Fibroblast of villous mesenchyme (primary cell): ENCODE measurements around the gene AKR7A2. TPM values are rescaled to one million over a fixed set of nuclear protein-coding genes. Genes with fewer than 3 reads are reported as not detected.

Experiments used
- DNase-seq: peaks from one replicate; pipeline ENCODE4 v3.0.0-alpha.2; 2010; ENCODE audit warnings: low read depth
- H3K4me3 ChIP-seq: 2 replicates; pipeline ENCODE4 v1.5.1; 2011; ENCODE audit warnings: low read depth, mild to moderate bottlenecking, low read length
- total RNA-seq: library from RNA; depleted of rRNA; stranded (reverse); fragments of >200 nt; gene quantifications from 2 replicates; pipeline ENCODE4 v1.2.3, GENCODE V29; 2012
- TF ChIP-seq, protein P1 (sequence below): IDR thresholded peaks from 2 replicates; pipeline ENCODE4 v1.5.1; 2012; ENCODE audit warnings: low read depth, mild to moderate bottlenecking, low read length; ENCODE audit not compliant: insufficient read depth

AKR7A2 gene
- total RNA-seq, 1 donor: 55.3 TPM

DNA sequence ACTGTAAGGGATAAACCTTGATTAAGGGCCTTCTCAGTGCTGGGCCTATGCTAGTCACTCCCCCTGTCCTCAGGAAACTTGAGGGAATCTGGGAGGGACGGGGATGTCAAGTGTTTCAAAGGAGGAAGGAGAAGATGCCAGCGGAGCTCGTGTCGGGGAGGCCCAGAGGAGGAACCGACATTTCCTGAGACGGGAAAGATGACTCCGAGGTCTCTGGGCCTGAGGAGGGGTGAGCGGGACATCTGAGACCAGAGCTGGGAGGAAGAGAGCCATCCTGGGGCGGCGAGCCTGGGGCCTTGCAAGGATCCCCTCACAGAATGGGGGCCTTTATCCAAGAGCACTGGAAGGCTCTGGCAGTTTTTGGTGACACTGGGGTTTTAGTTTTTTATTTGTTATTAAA is 10.5 kb upstream of the AKR7A2 start:
- DNase-seq: no peak
- no peak overlapping the region for H3K4me3 ChIP-seq
- TF ChIP-seq, protein P1, sequence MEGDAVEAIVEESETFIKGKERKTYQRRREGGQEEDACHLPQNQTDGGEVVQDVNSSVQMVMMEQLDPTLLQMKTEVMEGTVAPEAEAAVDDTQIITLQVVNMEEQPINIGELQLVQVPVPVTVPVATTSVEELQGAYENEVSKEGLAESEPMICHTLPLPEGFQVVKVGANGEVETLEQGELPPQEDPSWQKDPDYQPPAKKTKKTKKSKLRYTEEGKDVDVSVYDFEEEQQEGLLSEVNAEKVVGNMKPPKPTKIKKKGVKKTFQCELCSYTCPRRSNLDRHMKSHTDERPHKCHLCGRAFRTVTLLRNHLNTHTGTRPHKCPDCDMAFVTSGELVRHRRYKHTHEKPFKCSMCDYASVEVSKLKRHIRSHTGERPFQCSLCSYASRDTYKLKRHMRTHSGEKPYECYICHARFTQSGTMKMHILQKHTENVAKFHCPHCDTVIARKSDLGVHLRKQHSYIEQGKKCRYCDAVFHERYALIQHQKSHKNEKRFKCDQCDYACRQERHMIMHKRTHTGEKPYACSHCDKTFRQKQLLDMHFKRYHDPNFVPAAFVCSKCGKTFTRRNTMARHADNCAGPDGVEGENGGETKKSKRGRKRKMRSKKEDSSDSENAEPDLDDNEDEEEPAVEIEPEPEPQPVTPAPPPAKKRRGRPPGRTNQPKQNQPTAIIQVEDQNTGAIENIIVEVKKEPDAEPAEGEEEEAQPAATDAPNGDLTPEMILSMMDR: no peak

DNA sequence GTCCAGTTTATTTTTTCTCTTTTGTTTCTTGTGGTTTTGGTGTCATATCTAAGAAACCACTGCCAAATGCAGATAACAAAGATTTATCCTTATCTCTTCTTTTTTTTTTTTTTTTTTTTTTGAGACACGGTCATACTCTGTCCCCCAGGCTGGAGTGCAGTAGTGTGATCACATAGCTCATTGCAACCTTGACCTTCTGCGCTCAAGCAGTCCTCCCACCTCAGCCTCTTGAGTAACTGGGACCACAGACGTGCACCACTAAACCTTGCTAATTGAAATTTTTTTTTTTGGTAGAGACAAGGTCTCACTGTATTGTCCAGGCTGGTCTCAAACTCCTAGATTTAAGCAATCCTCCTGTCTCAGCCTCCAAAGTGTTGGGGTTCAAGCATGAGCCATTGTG is 9.1 kb upstream of the AKR7A2 start:
- H3K4me3 ChIP-seq: no peak overlapping the region
- TF ChIP-seq, protein P1: no peak
- DNase-seq: no peak

DNA sequence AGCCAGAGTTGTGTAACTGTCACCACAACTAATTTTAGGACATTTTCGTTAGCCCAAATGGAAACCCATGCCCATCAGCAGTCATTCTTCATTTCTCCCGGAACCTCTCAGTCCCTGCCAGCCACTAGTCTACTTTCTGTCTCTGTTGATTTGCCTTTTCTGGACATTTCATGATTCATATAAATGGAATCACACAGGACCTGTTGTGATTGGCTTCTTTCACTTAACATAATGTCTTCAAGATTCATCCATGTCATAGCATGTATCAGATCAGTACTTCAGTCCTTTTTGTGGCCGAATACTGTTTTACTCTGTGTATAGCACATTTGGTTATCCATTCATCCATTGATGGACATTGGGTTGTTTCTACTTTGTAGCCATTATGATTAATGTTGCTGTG is 7.3 kb upstream of the AKR7A2 start:
- no peak overlapping the region for H3K4me3 ChIP-seq
- DNase-seq: no peak
- TF ChIP-seq, protein P1: no peak

DNA sequence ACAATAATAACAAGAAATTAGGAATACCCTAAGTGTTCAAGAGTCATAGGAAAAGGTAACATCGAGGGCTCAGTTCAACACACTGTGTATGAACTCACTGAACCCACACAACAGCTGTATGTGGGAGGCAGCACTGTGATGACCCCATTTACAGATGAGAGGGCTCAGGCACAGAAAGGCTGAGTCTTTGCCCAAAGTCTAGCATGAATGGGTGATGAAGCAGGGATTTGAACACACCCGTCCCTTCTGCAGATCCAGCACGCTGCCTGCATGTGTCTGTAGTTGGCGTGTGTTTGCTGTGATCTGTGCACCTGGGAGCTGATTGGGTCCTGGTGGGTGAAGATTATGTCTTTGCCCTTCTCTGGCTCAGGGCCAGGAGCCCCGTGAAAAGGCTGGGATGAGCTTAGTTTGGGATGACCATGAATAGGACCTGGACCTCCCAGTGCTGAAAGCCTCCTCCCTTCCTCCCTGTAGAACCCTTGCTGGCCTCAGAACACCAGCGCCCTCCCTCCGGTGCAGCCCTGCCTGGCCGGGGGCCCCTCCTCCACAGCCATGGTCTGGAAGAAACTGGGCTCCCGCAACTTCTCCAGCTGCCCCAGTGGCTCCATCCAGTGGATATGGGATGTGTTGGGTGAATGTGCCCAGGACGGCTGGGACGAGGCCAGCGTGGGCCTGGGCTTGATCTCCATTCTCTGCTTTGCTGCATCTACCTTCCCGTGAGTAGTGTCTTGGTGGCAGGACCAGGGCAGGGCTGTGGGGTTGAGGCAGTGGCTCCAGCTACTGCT is 5.4 kb upstream of the AKR7A2 start:
- DNase-seq: no peak
- no peak overlapping the region for H3K4me3 ChIP-seq
- TF ChIP-seq, protein P1: no peak

DNA sequence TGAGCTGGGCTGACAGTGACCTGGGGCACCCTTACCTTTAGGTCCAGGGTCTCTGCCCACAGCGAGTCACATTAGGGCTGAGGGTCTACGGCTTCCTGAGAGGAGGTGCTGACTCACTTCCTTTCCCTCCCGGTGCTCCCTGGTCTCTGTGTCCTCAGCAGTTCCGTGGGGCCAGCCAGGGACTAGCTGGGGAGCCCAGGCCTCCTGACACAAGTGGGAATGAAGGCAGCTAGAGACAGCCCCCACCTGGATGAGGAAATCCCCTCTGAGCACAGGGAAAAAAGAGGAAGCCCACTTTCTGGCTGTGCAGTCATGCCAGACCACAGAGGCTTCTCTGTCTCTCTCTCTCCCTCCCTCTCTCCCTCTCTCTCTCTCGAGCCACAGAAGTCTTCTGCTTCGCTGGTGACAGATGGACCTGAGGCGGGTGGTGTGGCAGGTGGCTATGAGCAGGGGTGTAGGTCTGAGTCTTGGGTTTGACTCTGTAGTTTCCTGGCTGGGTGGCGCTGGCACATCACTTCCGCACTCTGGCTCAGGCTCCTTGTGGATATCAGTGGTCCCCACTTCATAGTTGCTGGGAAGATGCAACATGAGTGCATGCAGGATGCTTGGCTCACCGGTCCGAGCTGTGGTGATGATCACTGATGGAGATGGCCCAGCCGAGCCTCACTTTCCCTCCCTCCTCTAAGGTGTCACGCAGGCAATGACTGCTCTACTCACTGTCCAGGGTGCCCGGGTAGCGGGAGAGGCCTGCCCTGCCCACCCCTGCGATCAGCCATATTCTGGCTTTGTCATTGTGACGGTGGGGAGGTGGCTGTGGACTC is 3.6 kb upstream of the AKR7A2 start:
- H3K4me3 ChIP-seq: no peak overlapping the region
- TF ChIP-seq, protein P1: no peak
- peak; percentile 48 for DNase-seq

DNA sequence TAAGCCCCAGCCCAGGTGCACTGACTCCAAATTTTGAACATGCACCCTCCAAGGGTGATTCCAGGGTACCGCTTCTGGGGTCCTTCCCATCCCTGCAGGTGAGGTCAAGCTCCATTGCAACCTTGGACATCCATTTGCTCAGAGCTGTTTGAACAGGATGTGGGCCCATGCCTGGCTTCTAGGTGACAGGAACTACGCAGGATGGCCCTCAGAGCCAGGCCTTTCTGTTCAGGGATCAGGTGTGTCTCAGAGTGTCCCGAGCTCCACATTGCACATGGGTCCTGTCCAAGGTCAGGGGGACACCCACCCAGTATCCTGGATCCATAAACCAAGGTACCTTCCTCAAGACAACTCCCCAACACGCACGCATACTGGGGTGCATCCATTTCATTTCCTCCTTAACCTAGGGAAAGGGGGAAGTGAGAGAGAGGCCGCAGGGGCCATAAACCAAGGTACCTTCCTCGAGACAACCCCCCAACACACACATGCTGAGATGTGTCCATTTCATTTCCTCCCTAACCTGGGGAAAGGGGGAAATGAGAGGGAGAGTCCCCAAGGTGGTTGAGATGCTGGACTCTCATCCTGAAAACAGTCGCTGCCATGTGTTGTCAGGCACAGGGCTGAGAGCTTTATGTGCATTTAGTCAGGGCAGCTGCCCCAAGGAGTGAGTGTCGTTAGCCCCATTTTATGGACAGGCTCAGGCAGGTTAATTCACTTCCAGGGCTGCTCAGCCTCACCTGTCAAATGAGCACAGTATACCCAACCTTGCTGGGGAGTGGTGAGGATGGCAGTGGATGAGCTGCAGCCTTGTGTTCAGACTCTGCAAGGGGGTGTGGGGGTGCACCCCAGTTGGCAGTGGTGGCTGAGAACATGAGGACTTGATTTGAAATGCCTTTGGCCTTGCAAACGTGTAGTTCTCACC is 2.3 kb upstream of the AKR7A2 start:
- no peak for DNase-seq
- TF ChIP-seq, protein P1: no peak
- no peak overlapping the region for H3K4me3 ChIP-seq
